ENCODE data around the gene ZNF268. TPM values are rescaled to one million over a fixed set of nuclear protein-coding genes. Genes with fewer than 3 reads are reported as not detected.

ZNF268 gene
- total and polyA plus RNA-seq, 4 donors = 3.3 to 33.8 (median 14.2) TPM

DNA sequence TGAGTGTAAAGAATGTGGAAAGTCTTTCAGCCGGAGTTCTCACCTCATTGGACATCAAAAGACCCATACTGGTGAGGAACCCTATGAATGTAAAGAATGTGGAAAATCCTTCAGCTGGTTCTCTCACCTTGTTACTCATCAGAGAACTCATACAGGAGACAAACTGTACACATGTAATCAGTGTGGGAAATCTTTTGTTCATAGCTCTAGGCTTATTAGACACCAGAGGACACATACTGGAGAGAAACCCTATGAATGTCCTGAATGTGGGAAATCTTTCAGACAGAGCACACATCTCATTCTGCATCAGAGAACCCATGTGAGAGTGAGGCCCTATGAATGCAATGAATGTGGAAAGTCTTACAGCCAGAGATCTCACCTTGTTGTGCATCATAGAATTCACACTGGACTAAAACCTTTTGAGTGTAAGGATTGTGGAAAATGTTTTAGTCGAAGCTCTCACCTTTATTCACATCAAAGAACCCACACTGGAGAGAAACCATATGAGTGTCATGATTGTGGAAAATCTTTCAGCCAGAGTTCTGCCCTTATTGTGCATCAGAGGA is 25.1 kb upstream of the ZNF268 start:
- 94 to 97% methylated on average over 2 of the region's 2 CpGs for WGBS, 2 donors
- ATAC-seq (ENCODE audit: insufficient read depth, low FRiP score) = no peak
- H3K4me1 ChIP-seq (ENCODE audit: control insufficient read depth in 5 of 5, insufficient read depth in 5 of 5, low read length in 5 of 5) = no peaks in the 10 kb centered on the region
- H3K4me3 ChIP-seq = no peak overlapping the region
- peaks cover 21 to 70% (median 63%) of the 10 kb centered on the region in 4 donors for H3K36me3 ChIP-seq (ENCODE audit: control insufficient read depth in 4 of 4, insufficient read depth in 4 of 4, low read length in 4 of 4)
- H3K27me3 ChIP-seq (ENCODE audit: control insufficient read depth in 3 of 3, insufficient read depth in 3 of 3, low read length in 2 of 3) = no peaks in the 10 kb centered on the region
- TF ChIP-seq, protein P1, sequence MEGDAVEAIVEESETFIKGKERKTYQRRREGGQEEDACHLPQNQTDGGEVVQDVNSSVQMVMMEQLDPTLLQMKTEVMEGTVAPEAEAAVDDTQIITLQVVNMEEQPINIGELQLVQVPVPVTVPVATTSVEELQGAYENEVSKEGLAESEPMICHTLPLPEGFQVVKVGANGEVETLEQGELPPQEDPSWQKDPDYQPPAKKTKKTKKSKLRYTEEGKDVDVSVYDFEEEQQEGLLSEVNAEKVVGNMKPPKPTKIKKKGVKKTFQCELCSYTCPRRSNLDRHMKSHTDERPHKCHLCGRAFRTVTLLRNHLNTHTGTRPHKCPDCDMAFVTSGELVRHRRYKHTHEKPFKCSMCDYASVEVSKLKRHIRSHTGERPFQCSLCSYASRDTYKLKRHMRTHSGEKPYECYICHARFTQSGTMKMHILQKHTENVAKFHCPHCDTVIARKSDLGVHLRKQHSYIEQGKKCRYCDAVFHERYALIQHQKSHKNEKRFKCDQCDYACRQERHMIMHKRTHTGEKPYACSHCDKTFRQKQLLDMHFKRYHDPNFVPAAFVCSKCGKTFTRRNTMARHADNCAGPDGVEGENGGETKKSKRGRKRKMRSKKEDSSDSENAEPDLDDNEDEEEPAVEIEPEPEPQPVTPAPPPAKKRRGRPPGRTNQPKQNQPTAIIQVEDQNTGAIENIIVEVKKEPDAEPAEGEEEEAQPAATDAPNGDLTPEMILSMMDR (IDR thresholded peaks at IDR 0.05; ENCODE audit: control extremely low read depth, extremely low read depth) = no peak
- peaks cover 37 to 62% (median 48%) of the 10 kb centered on the region in 4 donors for H3K9me3 ChIP-seq (ENCODE audit: control insufficient read depth in 4 of 4, insufficient read depth in 3 of 4, low read length in 3 of 4)
- no peak overlapping the region for H3K27ac ChIP-seq (ENCODE audit: low read depth in 1 of 2, low read length in 1 of 2)
- no peak for DNase-seq
- no peak overlapping the region for H3K9ac ChIP-seq (ENCODE audit: insufficient read depth in 1 of 2, low read length in 2 of 2)

DNA sequence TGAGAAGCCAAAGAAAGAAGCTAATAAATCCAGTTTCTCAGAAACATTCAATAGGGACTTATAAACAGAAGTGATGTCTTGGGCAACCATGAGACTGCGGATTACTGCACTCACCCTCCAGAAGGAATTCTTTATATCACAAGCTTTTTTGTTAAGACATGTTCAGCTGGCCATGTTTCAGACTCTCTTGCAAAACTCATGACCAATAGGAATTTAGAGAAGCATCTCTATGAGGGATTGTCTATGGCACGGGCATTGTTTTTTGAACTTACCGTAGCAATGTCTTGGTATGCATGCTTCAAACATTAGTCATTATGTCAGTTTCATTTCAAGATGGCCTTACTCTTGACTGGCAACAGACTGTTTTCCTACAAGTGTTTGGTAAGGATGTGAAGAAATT is 15.5 kb upstream of the ZNF268 start:
- no peak for DNase-seq
- TF ChIP-seq, protein P1 (IDR thresholded peaks at IDR 0.05; ENCODE audit: control extremely low read depth, extremely low read depth) = no peak
- H3K27ac ChIP-seq (ENCODE audit: low read depth in 1 of 2, low read length in 1 of 2) = no peak overlapping the region
- no peaks in the 10 kb centered on the region for H3K36me3 ChIP-seq (ENCODE audit: control insufficient read depth in 4 of 4, insufficient read depth in 4 of 4, low read length in 4 of 4)
- no peak overlapping the region for H3K4me3 ChIP-seq
- no peak overlapping the region for H3K9ac ChIP-seq (ENCODE audit: insufficient read depth in 1 of 2, low read length in 2 of 2)
- peaks cover 0 to 29% (median 18%) of the 10 kb centered on the region in 4 donors for H3K9me3 ChIP-seq (ENCODE audit: control insufficient read depth in 4 of 4, insufficient read depth in 3 of 4, low read length in 3 of 4)
- H3K4me1 ChIP-seq (ENCODE audit: control insufficient read depth in 5 of 5, insufficient read depth in 5 of 5, low read length in 5 of 5) = no peaks in the 10 kb centered on the region
- ATAC-seq (ENCODE audit: insufficient read depth, low FRiP score) = no peak
- WGBS, 2 donors = 93 to 96% methylated on average over 3 of the region's 3 CpGs
- H3K27me3 ChIP-seq (ENCODE audit: control insufficient read depth in 3 of 3, insufficient read depth in 3 of 3, low read length in 2 of 3) = no peaks in the 10 kb centered on the region

DNA sequence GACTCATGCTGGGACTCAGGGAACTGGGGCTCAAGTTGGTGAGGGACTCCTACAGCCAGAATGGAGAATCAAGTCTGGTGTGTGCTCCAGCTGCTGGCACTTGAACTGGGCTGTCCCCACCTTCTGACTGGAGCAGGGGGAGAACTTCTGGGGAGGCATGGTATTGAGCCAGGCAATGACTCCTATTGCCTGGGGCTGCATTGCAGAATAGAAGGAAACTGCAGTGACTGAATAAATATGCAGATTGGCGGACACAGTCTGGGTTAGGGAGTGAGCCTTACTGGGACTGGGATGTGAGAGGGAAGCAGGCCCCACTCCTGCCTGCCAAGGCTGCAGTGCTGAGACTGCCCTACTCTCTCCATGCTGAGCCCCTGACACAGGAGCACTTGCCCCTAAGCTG is 8.8 kb upstream of the ZNF268 start:
- WGBS, 2 donors = 88 to 100% methylated on average over 1 of the region's 1 CpG
- TF ChIP-seq, protein P1 (IDR thresholded peaks at IDR 0.05; ENCODE audit: control extremely low read depth, extremely low read depth) = no peak
- peaks cover 0 to 31% (median 18%) of the 10 kb centered on the region in 4 donors for H3K9me3 ChIP-seq (ENCODE audit: control insufficient read depth in 4 of 4, insufficient read depth in 3 of 4, low read length in 3 of 4)

DNA sequence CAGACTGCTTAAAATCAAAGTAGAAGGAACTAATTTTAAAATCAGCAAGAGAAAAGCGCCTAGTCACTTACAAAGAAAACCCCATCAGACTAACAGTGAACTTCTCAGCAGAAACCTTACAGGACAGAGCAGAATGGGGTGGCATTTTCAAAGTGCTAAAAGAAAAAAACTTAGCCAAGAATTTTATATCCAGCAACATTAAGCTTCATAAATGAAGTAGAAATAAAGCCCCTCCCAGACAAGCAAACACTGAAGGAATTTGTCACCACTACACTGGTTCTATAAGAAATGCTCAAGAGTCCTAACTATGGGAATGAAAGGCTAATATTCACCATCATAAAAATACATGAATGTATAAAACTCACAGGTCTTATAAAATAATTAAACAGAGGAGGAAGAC is 6.4 kb upstream of the ZNF268 start:
- Histone ChIP-seq H3K27me3 (ENCODE audit: control insufficient read depth in 3 of 3, insufficient read depth in 3 of 3, low read length in 2 of 3) (no peaks in the 10 kb centered on the region), H3K4me1 (ENCODE audit: control insufficient read depth in 5 of 5, insufficient read depth in 5 of 5, low read length in 5 of 5) (no peaks in the 10 kb centered on the region), H3K27ac (ENCODE audit: low read depth in 1 of 2, low read length in 1 of 2) (no peak overlapping the region), H3K4me3 (no peak overlapping the region), H3K36me3 (ENCODE audit: control insufficient read depth in 4 of 4, insufficient read depth in 4 of 4, low read length in 4 of 4) (no peaks in the 10 kb centered on the region), H3K9ac (ENCODE audit: insufficient read depth in 1 of 2, low read length in 2 of 2) (no peak overlapping the region), H3K9me3 (ENCODE audit: control insufficient read depth in 4 of 4, insufficient read depth in 3 of 4, low read length in 3 of 4) (peaks cover 0 to 32% (median 17%) of the 10 kb centered on the region in 4 donors)
- ATAC-seq (ENCODE audit: insufficient read depth, low FRiP score) (no peak), DNase-seq (no peak)
- TF ChIP-seq, protein P1 (IDR thresholded peaks at IDR 0.05; ENCODE audit: control extremely low read depth, extremely low read depth) = no peak
- WGBS, 2 donors = 71 to 80% methylated on average over 1 of the region's 1 CpG

More for the DNA sequence above, 8.8 kb upstream of the ZNF268 start:
- no peak for ATAC-seq (ENCODE audit: insufficient read depth, low FRiP score)
- no peak for DNase-seq
- Histone ChIP-seq H3K4me3 (no peak overlapping the region), H3K36me3 (ENCODE audit: control insufficient read depth in 4 of 4, insufficient read depth in 4 of 4, low read length in 4 of 4) (no peaks in the 10 kb centered on the region), H3K27me3 (ENCODE audit: control insufficient read depth in 3 of 3, insufficient read depth in 3 of 3, low read length in 2 of 3) (no peaks in the 10 kb centered on the region), H3K4me1 (ENCODE audit: control insufficient read depth in 5 of 5, insufficient read depth in 5 of 5, low read length in 5 of 5) (no peaks in the 10 kb centered on the region), H3K9ac (ENCODE audit: insufficient read depth in 1 of 2, low read length in 2 of 2) (no peak overlapping the region), H3K27ac (ENCODE audit: low read depth in 1 of 2, low read length in 1 of 2) (no peak overlapping the region)

Measured in lung (tissue), 12 donors.